GM19468 (cell line): ENCODE data around the gene GALNT18.

Experiments
- ATAC-seq: cut with Tn5 transposase; IDR thresholded peaks from one replicate; pipeline ENCODE4 v1.9.1; 2021; ENCODE audit warnings: mild to moderate bottlenecking, moderate library complexity, moderate number of reproducible peaks; ENCODE audit not compliant: unreplicated experiment; ENCODE audit errors: extremely low read depth

The GALNT18 gene

DNA sequence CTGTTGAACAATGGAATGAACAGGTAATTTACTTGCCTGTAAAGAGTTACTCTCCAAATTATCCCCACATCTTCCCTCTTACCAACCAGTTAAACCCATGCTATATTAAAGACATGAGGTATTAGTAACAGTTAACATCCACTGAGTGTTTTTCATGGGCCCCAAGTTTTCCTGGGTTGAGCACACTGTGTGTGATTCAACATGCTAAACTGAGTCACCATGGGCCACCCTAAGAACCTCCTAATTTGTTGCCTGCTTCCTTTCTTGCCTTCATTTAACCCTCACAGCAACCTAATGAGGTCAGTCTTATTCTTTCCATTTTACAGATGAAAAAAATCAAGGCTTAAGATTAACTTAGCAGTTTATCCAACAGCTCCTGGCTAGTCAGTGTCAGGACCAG is 51.0 kb downstream of the GALNT18 start:
- ATAC-seq: no peak

DNA sequence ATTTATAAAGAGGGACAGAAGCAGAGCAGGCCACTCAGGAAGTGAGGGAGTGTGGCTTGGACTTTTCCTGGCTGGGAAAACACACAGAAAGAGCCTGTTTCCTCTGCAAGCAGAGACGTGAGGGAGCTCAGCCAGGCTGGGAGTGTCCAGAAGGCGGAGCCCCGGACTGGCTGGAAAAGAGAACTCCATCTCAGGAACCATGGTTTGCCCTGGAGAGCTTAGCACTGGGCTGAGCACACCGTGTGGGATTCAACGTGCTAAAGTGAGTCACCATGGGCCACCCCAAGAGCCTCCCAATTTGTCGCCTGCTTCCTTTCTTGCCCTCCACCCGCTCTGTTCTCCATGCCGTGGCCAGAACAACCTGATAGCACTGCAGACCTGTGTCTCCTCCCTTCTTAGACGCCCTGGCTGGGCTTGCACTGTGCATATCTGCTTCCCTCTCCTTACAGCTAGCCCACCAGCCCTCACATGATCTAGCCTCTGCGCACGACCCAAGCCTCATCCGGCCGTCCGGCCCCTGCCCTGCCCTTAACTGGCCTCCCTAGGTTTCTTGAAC is 51.8 kb downstream of the GALNT18 start:
- ATAC-seq: no peak

GRCh38 chr11:11568651-11569229 is 53.1 kb downstream of the GALNT18 start:
- ATAC-seq: no peak

- no peak for ATAC-seq
These were observed 53.7 kb downstream of the GALNT18 start for GRCh38 chr11:11567936-11568650.

GRCh38 chr11:11565636-11566035 is 56.2 kb downstream of the GALNT18 start:
- no peak for ATAC-seq

- ATAC-seq: no peak
These were observed 58.4 kb downstream of the GALNT18 start for GRCh38 chr11:11563200-11563975.

DNA sequence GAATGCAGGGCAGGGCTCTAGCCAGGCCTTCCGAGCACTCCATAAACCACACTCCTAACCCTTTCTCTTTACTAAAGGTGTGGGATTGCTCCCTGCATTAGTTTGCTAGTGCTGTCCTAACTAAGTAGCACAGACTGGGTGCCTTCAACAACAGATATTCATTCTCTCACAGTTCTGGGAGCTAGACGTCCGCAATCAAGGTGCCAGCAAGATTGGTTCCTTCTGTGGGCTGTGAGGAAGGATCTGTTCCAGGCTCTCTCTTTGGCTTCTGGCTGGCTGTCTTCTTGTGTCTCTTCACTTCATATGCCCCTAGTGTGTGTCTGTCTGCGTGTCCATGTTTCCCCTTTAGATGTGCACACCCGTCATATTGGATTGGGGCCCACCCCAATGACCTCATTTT is 59.8 kb downstream of the GALNT18 start:
- ATAC-seq: no peak

GRCh38 chr11:11558826-11559225 is 63.0 kb downstream of the GALNT18 start:
- ATAC-seq: no peak

DNA sequence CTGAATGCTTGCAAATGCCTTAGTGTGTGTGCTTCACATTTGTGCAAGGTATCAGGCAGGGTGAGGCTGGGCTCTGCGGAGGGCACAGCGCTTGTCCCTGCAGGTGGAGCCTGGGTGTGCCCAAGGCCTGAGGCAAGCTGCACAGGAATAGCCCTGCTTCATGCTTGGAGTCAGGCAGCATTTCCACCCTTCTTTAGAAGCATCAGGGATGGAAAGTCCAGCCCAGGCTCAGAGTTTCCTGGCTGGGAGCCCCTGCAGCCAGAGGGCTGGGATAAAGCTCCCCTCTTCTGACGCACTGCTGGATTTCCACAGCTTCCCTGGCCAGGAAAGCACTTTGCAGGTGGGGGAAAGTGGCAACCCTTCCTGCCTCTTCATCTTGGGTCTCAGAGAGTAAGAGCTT is 63.4 kb downstream of the GALNT18 start:
- ATAC-seq: no peak

DNA sequence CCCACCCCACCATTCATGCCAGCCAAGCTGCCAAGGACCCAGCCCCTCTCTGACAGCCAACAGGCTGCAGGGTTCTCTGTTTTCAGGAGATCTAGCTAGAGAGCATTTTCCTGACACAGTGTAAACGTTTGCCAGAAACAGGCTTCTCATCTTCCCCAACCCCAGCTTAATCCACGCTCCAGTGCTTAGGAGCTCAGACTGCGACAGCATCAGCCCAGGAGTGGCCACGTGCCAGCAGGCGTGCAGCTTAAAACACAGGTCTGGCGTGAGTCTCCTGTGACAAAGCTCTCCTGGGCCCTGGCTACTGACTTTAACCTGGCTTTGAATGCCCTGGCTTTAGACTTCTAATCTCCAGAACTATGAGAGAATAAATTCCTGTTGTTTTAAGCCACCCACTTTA is 66.6 kb downstream of the GALNT18 start:
- ATAC-seq: no peak

DNA sequence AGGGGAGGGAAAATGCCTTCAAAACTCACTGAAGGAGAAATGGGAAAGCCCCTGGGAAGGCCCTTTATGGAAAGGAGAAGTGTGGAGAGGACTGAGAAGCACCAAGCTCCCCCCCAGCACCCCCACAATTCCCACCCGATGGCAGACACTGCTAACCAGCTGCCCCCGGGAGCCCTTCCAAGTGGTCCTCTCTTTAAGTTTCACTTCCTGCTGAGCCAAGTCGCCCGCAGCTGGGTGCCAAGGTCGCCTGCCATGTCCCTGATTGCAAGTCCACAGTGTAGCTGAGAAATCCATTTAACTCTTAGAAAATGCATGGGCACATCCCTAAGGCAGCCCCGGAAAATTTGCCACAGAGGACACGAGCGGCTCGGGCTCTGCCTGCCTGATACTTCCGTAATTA is 68.2 kb downstream of the GALNT18 start:
- ATAC-seq: no peak

GRCh38 chr11:11552529-11553087 is 69.2 kb downstream of the GALNT18 start:
- ATAC-seq: no peak

DNA sequence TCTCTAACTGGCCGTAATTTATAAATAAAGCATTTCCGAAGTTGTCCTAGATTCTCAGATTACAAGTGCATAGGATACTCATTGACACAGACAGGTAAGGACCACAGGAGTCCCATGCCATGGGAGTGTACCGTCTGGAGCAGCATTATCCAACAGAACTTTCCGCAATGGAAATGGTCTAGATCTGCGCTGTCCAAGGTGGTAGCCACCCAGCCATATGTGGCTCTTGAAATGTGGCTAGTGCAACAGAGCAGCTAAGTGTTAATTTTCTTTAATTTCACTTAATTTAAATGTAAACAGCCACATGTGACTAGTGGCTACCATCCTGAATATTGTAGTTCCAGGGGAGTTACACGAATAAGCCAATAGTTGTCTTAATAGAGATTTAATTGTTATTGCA is 71.3 kb downstream of the GALNT18 start:
- ATAC-seq: no peak

- ATAC-seq: no peak
These were observed 76.2 kb downstream of the GALNT18 start for GRCh38 chr11:11545285-11546275.

DNA sequence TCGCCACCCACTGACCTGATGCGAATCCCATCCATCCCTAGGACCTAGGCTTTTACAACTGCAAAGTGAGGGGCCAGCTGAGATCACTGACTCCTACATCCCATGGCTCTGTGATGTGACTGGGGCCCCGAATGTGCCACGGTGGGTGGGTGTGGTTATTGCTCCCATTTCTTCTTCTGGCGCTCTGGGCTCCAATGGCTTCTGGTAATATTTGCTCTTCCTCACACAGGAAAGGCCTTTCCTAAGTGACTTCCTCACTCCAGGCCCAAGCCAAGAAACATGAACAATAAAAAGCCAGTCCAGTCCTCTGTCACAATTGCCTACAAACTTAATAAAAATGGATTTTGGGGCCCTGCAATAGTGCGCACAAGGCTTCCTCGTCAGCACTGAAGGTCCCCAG is 78.1 kb downstream of the GALNT18 start:
- ATAC-seq: no peak

- ATAC-seq: no peak
These were observed 81.6 kb downstream of the GALNT18 start for GRCh38 chr11:11540157-11540556.

- no peak for ATAC-seq
These were observed 83.4 kb downstream of the GALNT18 start for GRCh38 chr11:11538277-11538960.

- ATAC-seq: no peak
These were observed 83.9 kb downstream of the GALNT18 start for GRCh38 chr11:11537871-11538270.

DNA sequence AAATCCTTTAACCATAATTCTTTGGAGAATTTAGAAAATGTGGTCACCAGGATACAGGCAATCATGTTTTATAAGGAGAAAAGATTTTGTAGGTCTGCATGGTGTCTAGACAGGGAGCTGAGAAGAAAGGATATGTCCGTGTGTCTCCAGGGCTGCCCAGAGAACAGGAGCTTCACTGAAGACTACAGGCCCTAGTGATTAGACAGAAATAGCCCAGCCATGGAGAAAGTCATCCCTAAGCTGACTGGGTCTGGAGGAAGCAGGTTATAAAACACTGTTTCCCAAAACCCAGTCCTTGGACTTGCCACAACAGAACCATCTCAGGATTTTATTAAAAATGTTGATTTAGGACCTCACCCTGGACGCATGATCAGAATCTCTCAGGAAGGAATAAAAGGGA is 84.4 kb downstream of the GALNT18 start:
- ATAC-seq: no peak
